HEK293 (cell line): ENCODE data around the gene RPL36.
A peak's percentile ranks its signal among the peaks of the same experiment; 100 is the strongest.

Source experiments
- BCL11A ChIP-seq: fragments of 450-650 bp; formaldehyde crosslinking; IDR thresholded peaks from 2 replicates; pipeline ENCODE4 v1.5.1; 2016; ENCODE audit warnings: low read depth, missing biosample characterization, missing genetic modification characterization
- EGR2 ChIP-seq: fragments of 450-650 bp; formaldehyde crosslinking; IDR thresholded peaks from 2 replicates; pipeline ENCODE4 v1.5.1; 2016; ENCODE audit warnings: low read depth, missing biosample characterization, missing genetic modification characterization
- MEIS1 ChIP-seq: sonication (generic); formaldehyde crosslinking; IDR thresholded peaks from 2 replicates; pipeline ENCODE4 v1.8.1; 2022; ENCODE audit warnings: missing genetic modification reagents, mild to moderate bottlenecking, borderline replicate concordance
- MYNN ChIP-seq: fragments of 450-650 bp; formaldehyde crosslinking; IDR thresholded peaks from 2 replicates; pipeline ENCODE4 v1.5.1; 2016; ENCODE audit warnings: missing biosample characterization, missing genetic modification characterization, borderline replicate concordance
- SALL2 ChIP-seq: fragments of 450-650 bp; formaldehyde crosslinking; IDR thresholded peaks from 2 replicates; pipeline ENCODE4 v1.5.0; 2017; ENCODE audit warnings: missing biosample characterization, mild to moderate bottlenecking, missing genetic modification characterization, borderline replicate concordance
- SCRT2 ChIP-seq: fragments of 450-650 bp; formaldehyde crosslinking; IDR thresholded peaks from 2 replicates; pipeline ENCODE4 v1.5.1; 2016; ENCODE audit warnings: missing biosample characterization, missing genetic modification characterization
- YY2 ChIP-seq: fragments of 450-650 bp; formaldehyde crosslinking; IDR thresholded peaks from 2 replicates; pipeline ENCODE4 v1.5.1; 2016; ENCODE audit warnings: missing biosample characterization, missing genetic modification characterization
- ZBTB8A ChIP-seq: fragments of 450-650 bp; formaldehyde crosslinking; IDR thresholded peaks from 2 replicates; pipeline ENCODE4 v1.5.1; 2016; ENCODE audit warnings: missing biosample characterization, missing genetic modification characterization
- ZFP41 ChIP-seq: fragments of 450-650 bp; formaldehyde crosslinking; IDR thresholded peaks from 2 replicates; pipeline ENCODE4 v1.5.1; 2016; ENCODE audit warnings: missing biosample characterization, missing genetic modification characterization, borderline replicate concordance
- ZIC2 ChIP-seq: fragments of 450-650 bp; formaldehyde crosslinking; IDR thresholded peaks from 2 replicates; pipeline ENCODE4 v1.5.1; 2016; ENCODE audit warnings: missing biosample characterization, missing genetic modification characterization
- ZNF112 ChIP-seq: fragments of 450-650 bp; formaldehyde crosslinking; IDR thresholded peaks from 2 replicates; pipeline ENCODE4 v1.5.0; 2017; ENCODE audit warnings: missing biosample characterization, missing genetic modification characterization
- ZNF133 ChIP-seq: fragments of 450-650 bp; formaldehyde crosslinking; IDR thresholded peaks from 2 replicates; pipeline ENCODE4 v1.5.1; 2016; ENCODE audit warnings: missing biosample characterization, missing genetic modification characterization
- ZNF155 ChIP-seq: fragments of 450-650 bp; formaldehyde crosslinking; IDR thresholded peaks from 2 replicates; pipeline ENCODE4 v1.5.1; 2016; ENCODE audit warnings: missing biosample characterization, missing genetic modification characterization
- ZNF211 ChIP-seq: fragments of 450-650 bp; formaldehyde crosslinking; IDR thresholded peaks from 2 replicates; pipeline ENCODE4 v1.5.1; 2016; ENCODE audit warnings: low read depth, missing biosample characterization, missing genetic modification characterization
- ZNF292 ChIP-seq: fragments of 450-650 bp; formaldehyde crosslinking; IDR thresholded peaks from 2 replicates; pipeline ENCODE4 v1.5.1; 2016; ENCODE audit warnings: low read depth, missing biosample characterization, missing genetic modification characterization, borderline replicate concordance
- ZNF341 ChIP-seq: fragments of 450-650 bp; formaldehyde crosslinking; IDR thresholded peaks from 2 replicates; pipeline ENCODE4; 2016; ENCODE audit warnings: low read depth, missing biosample characterization, missing genetic modification characterization
- ZNF391 ChIP-seq: fragments of 450-650 bp; formaldehyde crosslinking; IDR thresholded peaks from 2 replicates; pipeline ENCODE4 v1.5.1; 2016; ENCODE audit warnings: low read depth, missing biosample characterization, missing genetic modification characterization, borderline replicate concordance
- ZNF48 ChIP-seq: fragments of 450-650 bp; formaldehyde crosslinking; IDR thresholded peaks from 2 replicates; pipeline ENCODE4 v1.5.1; 2016; ENCODE audit warnings: missing biosample characterization, missing genetic modification characterization
- ZNF555 ChIP-seq: fragments of 450-650 bp; formaldehyde crosslinking; conservative IDR thresholded peaks from 2 replicates; pipeline ENCODE4 v1.5.1; 2017; ENCODE audit warnings: missing biosample characterization, mild to moderate bottlenecking, missing genetic modification characterization, inconsistent platforms
- ZNF571 ChIP-seq: fragments of 450-650 bp; formaldehyde crosslinking; IDR thresholded peaks from 2 replicates; pipeline ENCODE4 v1.5.0; 2017; ENCODE audit warnings: missing biosample characterization, missing genetic modification characterization
- ZNF621 ChIP-seq: fragments of 450-650 bp; formaldehyde crosslinking; IDR thresholded peaks from 2 replicates; pipeline ENCODE4 v1.5.1; 2017; ENCODE audit warnings: missing biosample characterization, missing genetic modification characterization
- ZNF623 ChIP-seq: fragments of 450-650 bp; formaldehyde crosslinking; IDR thresholded peaks from 2 replicates; pipeline ENCODE4 v1.5.1; 2016; ENCODE audit warnings: missing biosample characterization, missing genetic modification characterization
- ZNF664 ChIP-seq: fragments of 450-650 bp; formaldehyde crosslinking; IDR thresholded peaks from 2 replicates; pipeline ENCODE4 v1.5.1; 2016; ENCODE audit warnings: missing biosample characterization, missing genetic modification characterization
- ZNF670 ChIP-seq: fragments of 450-650 bp; formaldehyde crosslinking; IDR thresholded peaks from 2 replicates; pipeline ENCODE4 v1.5.1; 2016; ENCODE audit warnings: missing biosample characterization, missing genetic modification characterization, low read depth
- ZNF777 ChIP-seq: fragments of 450-650 bp; formaldehyde crosslinking; IDR thresholded peaks from 2 replicates; pipeline ENCODE4 v1.5.1; 2017; ENCODE audit warnings: missing biosample characterization, missing genetic modification characterization, borderline replicate concordance
- ZNF837 ChIP-seq: fragments of 450-650 bp; formaldehyde crosslinking; IDR thresholded peaks from 2 replicates; pipeline ENCODE4 v1.5.1; 2016; ENCODE audit warnings: missing biosample characterization, missing genetic modification characterization
- ZSCAN16 ChIP-seq: fragments of 450-650 bp; formaldehyde crosslinking; IDR thresholded peaks from 2 replicates; pipeline ENCODE4 v1.5.1; 2016; ENCODE audit warnings: missing biosample characterization, missing genetic modification characterization
- TF ChIP-seq, protein P1 (sequence below): fragments of 450-650 bp; formaldehyde crosslinking; IDR thresholded peaks from 2 replicates; pipeline ENCODE4 v1.5.1; 2016; ENCODE audit warnings: missing biosample characterization, missing genetic modification characterization
- TF ChIP-seq, protein P2 (sequence below): fragments of 450-650 bp; formaldehyde crosslinking; IDR thresholded peaks from 2 replicates; pipeline ENCODE4 v1.5.1; 2016; ENCODE audit warnings: missing biosample characterization, missing genetic modification characterization
- TF ChIP-seq, protein P3 (sequence below): fragments of 450-650 bp; formaldehyde crosslinking; IDR thresholded peaks from 2 replicates; pipeline ENCODE4 v1.5.1; 2016; ENCODE audit warnings: missing biosample characterization, missing genetic modification characterization
- TF ChIP-seq, protein P4 (sequence below): fragments of 450-650 bp; formaldehyde crosslinking; IDR thresholded peaks from 2 replicates; pipeline ENCODE4 v1.5.0; 2017; ENCODE audit warnings: missing biosample characterization, missing genetic modification characterization, borderline replicate concordance
- TF ChIP-seq, protein P5 (sequence below): fragments of 450-650 bp; formaldehyde crosslinking; IDR thresholded peaks from 2 replicates; pipeline ENCODE4 v1.5.1; 2016; ENCODE audit warnings: missing biosample characterization, missing genetic modification characterization

Gene RPL36

DNA sequence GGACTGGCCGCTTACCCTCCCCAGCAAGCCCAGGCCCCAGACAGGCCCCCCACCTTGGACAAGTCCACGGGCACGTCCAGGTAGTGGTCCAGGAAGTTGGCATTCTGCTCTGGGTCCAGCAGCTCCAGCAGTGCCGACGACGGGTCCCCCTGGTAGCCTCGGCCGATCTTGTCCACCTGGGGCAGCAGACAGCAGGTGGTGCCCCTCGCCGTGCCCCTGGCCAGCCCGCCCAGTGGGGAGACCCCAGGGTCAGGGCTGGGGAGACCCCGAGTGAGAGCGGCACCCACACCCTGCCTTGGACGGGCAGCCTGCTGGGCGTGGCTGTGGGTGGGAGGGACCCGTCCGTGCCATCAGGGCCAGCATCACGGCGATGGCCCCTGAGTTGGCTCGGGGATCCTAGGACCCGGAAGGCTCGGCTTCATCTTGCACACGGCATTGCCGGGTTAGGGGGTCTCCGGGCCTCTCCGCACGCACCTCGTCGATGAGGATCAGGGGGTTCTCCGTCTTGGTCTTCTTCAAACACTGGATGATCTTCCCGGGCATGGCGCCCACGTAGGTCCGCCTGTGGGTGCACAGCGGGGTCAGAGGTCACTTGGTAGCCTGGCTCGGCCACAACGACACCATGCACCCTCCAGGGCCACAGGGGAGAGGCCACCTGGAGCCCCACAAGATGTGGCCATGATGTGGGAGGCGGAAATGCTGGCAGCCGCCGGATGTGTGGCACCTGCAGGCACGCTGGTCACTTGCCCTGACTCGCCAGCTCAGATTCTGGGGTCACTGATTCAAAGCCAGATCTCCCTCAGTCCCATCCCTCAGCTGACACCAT is 6.3 kb downstream of the RPL36 start (continued):
- TF ChIP-seq ZNF837 (tag by site-specific recombination) (no peak; the same call in 1 of the 2 replicates), ZNF48 (tag by site-specific recombination) (no peak), ZNF211 (tag by site-specific recombination) (no peak), SCRT2 (tag by site-specific recombination) (no peak), MYNN (tag by site-specific recombination) (no peak), ZSCAN16 (tag by site-specific recombination) (no peak), ZNF155 (no peak), BCL11A (tag by site-specific recombination) (peak; percentile 95), ZNF133 (tag by site-specific recombination) (no peak), ZNF391 (tag by site-specific recombination) (no peak), ZNF292 (tag by site-specific recombination) (no peak), YY2 (no peak), ZNF621 (tag by site-specific recombination) (no peak), ZNF623 (tag by site-specific recombination) (no peak), MEIS1 (CRISPR knock-in tag) (no peak), ZNF777 (tag by site-specific recombination) (no peak), SALL2 (tag by site-specific recombination) (no peak), ZNF341 (tag by site-specific recombination) (0 out of 2 replicates have a peak, but pooled peaks have one; percentile 4), ZBTB8A (no peak), EGR2 (tag by site-specific recombination) (no peak), ZFP41 (tag by site-specific recombination) (no peak), ZNF670 (tag by site-specific recombination) (no peak), ZNF555 (tag by site-specific recombination) (no peak), ZNF571 (tag by site-specific recombination) (no peak), ZNF112 (tag by site-specific recombination) (no peak), ZNF664 (tag by site-specific recombination) (no peak), ZIC2 (no peak)
- TF ChIP-seq, protein P1, sequence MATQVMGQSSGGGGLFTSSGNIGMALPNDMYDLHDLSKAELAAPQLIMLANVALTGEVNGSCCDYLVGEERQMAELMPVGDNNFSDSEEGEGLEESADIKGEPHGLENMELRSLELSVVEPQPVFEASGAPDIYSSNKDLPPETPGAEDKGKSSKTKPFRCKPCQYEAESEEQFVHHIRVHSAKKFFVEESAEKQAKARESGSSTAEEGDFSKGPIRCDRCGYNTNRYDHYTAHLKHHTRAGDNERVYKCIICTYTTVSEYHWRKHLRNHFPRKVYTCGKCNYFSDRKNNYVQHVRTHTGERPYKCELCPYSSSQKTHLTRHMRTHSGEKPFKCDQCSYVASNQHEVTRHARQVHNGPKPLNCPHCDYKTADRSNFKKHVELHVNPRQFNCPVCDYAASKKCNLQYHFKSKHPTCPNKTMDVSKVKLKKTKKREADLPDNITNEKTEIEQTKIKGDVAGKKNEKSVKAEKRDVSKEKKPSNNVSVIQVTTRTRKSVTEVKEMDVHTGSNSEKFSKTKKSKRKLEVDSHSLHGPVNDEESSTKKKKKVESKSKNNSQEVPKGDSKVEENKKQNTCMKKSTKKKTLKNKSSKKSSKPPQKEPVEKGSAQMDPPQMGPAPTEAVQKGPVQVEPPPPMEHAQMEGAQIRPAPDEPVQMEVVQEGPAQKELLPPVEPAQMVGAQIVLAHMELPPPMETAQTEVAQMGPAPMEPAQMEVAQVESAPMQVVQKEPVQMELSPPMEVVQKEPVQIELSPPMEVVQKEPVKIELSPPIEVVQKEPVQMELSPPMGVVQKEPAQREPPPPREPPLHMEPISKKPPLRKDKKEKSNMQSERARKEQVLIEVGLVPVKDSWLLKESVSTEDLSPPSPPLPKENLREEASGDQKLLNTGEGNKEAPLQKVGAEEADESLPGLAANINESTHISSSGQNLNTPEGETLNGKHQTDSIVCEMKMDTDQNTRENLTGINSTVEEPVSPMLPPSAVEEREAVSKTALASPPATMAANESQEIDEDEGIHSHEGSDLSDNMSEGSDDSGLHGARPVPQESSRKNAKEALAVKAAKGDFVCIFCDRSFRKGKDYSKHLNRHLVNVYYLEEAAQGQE (tag by site-specific recombination) = peak; percentile 53
- TF ChIP-seq, protein P2, sequence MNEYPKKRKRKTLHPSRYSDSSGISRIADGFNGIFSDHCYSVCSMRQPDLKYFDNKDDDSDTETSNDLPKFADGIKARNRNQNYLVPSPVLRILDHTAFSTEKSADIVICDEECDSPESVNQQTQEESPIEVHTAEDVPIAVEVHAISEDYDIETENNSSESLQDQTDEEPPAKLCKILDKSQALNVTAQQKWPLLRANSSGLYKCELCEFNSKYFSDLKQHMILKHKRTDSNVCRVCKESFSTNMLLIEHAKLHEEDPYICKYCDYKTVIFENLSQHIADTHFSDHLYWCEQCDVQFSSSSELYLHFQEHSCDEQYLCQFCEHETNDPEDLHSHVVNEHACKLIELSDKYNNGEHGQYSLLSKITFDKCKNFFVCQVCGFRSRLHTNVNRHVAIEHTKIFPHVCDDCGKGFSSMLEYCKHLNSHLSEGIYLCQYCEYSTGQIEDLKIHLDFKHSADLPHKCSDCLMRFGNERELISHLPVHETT (tag by site-specific recombination) = no peak
- TF ChIP-seq, protein P3, sequence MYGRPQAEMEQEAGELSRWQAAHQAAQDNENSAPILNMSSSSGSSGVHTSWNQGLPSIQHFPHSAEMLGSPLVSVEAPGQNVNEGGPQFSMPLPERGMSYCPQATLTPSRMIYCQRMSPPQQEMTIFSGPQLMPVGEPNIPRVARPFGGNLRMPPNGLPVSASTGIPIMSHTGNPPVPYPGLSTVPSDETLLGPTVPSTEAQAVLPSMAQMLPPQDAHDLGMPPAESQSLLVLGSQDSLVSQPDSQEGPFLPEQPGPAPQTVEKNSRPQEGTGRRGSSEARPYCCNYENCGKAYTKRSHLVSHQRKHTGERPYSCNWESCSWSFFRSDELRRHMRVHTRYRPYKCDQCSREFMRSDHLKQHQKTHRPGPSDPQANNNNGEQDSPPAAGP (tag by site-specific recombination) = no peak
- TF ChIP-seq, protein P4, sequence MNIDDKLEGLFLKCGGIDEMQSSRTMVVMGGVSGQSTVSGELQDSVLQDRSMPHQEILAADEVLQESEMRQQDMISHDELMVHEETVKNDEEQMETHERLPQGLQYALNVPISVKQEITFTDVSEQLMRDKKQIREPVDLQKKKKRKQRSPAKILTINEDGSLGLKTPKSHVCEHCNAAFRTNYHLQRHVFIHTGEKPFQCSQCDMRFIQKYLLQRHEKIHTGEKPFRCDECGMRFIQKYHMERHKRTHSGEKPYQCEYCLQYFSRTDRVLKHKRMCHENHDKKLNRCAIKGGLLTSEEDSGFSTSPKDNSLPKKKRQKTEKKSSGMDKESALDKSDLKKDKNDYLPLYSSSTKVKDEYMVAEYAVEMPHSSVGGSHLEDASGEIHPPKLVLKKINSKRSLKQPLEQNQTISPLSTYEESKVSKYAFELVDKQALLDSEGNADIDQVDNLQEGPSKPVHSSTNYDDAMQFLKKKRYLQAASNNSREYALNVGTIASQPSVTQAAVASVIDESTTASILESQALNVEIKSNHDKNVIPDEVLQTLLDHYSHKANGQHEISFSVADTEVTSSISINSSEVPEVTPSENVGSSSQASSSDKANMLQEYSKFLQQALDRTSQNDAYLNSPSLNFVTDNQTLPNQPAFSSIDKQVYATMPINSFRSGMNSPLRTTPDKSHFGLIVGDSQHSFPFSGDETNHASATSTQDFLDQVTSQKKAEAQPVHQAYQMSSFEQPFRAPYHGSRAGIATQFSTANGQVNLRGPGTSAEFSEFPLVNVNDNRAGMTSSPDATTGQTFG (tag by site-specific recombination) = no peak
- TF ChIP-seq, protein P5, sequence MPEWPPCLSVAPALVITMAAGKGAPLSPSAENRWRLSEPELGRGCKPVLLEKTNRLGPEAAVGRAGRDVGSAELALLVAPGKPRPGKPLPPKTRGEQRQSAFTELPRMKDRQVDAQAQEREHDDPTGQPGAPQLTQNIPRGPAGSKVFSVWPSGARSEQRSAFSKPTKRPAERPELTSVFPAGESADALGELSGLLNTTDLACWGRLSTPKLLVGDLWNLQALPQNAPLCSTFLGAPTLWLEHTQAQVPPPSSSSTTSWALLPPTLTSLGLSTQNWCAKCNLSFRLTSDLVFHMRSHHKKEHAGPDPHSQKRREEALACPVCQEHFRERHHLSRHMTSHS (tag by site-specific recombination) = no peak
